ENCODE measurements around the gene RSL24D1. TPM values are rescaled to one million over a fixed set of nuclear protein-coding genes. Genes with fewer than 3 reads are reported as not detected.

Gene RSL24D1
- total RNA-seq, 4 donors from 2014 or later = 52.1 to 56.9 (median 53.7) TPM

GRCh38 chr15:55132672-55133071 is 64.1 kb downstream of the RSL24D1 start:
- no peak overlapping the region for H3K27ac ChIP-seq
- H3K4me1 ChIP-seq = no peaks in the 10 kb centered on the region
- no peaks in the 10 kb centered on the region for H3K9me3 ChIP-seq
- no peak for DNase-seq (ENCODE audit: low spot score in 2 of 2)
- no peak overlapping the region for H3K4me3 ChIP-seq
- no peaks in the 10 kb centered on the region for H3K27me3 ChIP-seq
- 95% methylated on average over 2 of the region's 2 CpGs for WGBS
- TF ChIP-seq POLR2A (IDR thresholded peaks at IDR 0.05) (no peak), POLR2AphosphoS5 (IDR thresholded peaks at IDR 0.05) (no peak), CTCF (IDR thresholded peaks at IDR 0.05) (no peak), EP300 (IDR thresholded peaks at IDR 0.05) (no peak)
- H3K36me3 ChIP-seq = no peaks in the 10 kb centered on the region

Other genes with a start within 250 kb of the RSL24D1 start
- 10 to 100 TPM in 2 of 4 donors, 1 to 10 TPM in 2; 7.8 to 16.1 (median 9.2) TPM for gene RAB27A, start 92.9 kb upstream of the RSL24D1 start, total RNA-seq
- gene PIGBOS1, start 122.2 kb upstream of the RSL24D1 start, total RNA-seq = 10 to 100 TPM in 1 of 4 donors, 1 to 10 TPM in 3; 4.1 to 17.8 (median 8.9) TPM
- 10 to 100 TPM in 2 of 4 donors, 1 to 10 TPM in 2; 6.7 to 13.2 (median 9.9) TPM for gene PIGB, start 122.3 kb upstream of the RSL24D1 start, total RNA-seq
- 10 to 100 TPM; 23.6 to 35.8 (median 26.4) TPM for gene CCPG1, start 211.4 kb upstream of the RSL24D1 start, total RNA-seq
- 1 to 10 TPM in 3 of 4 donors, not detected in 1; 1.5 to 3.6 (median 2.6) TPM for gene PIERCE2, start 211.6 kb upstream of the RSL24D1 start, total RNA-seq